WTC11 (cell line): ENCODE data around the gene SUSD1. TPM values are rescaled to one million over a fixed set of nuclear protein-coding genes. Genes with fewer than 3 reads are reported as not detected.

Source experiments
- ATAC-seq: fragments of 200-7000 bp; cut with Tn5 transposase; 2 replicates; pipeline ENCODE4 v1.10.0; 2021; ENCODE audit warnings: mild to moderate bottlenecking, moderate library complexity
- CTCF ChIA-PET: fragments of 300-600 bp; sonication (Branson Sonifier 250); formaldehyde crosslinking; loops from one replicate; lab custom pipeline; 2021; ENCODE audit warnings: antibody characterized with exemption; lab: Charles Lee
- POLR2A ChIA-PET: fragments of 350-600 bp; sonication (Branson Sonifier 250); formaldehyde crosslinking; loops from one replicate; lab custom pipeline; 2021; ENCODE audit warnings: antibody characterized with exemption; lab: Charles Lee
- DNase-seq: peaks from one replicate; pipeline ENCODE4 v3.0.0; 2021; ENCODE audit warnings: low spot score
- H3K27ac Mint-ChIP-seq: 2 replicates; pipeline ENCODE4 v1.8.0; 2021; ENCODE audit warnings: mixed read lengths
- H3K27me3 Mint-ChIP-seq: 2 replicates; pipeline ENCODE4 v1.8.0; 2021; ENCODE audit warnings: low read depth, mild to moderate bottlenecking, moderate library complexity, mixed read lengths
- H3K36me3 Mint-ChIP-seq: 2 replicates; pipeline ENCODE4 v1.8.0; 2021; ENCODE audit warnings: mixed read lengths
- H3K4me1 Mint-ChIP-seq: 2 replicates; pipeline ENCODE4 v1.8.0; 2022; ENCODE audit warnings: mixed read lengths
- H3K4me3 Mint-ChIP-seq: 2 replicates; pipeline ENCODE4 v1.8.0; 2021; ENCODE audit warnings: mild to moderate bottlenecking, moderate library complexity, mixed read lengths
- H3K9me3 Mint-ChIP-seq: 2 replicates; pipeline ENCODE4 v1.8.0; 2021; ENCODE audit warnings: mixed read lengths
- AFF4 ChIP-seq: sonication (generic); formaldehyde crosslinking; IDR thresholded peaks from 2 replicates; pipeline ENCODE4 v1.8.1; 2023; ENCODE audit warnings: mild to moderate bottlenecking, missing genetic modification reagents, borderline replicate concordance
- CBFB ChIP-seq: sonication (generic); formaldehyde crosslinking; IDR thresholded peaks from 2 replicates; pipeline ENCODE4 v1.8.1; 2022; ENCODE audit warnings: mild to moderate bottlenecking, low read depth, missing genetic modification reagents
- ESRRA ChIP-seq: sonication (generic); formaldehyde crosslinking; IDR thresholded peaks from 2 replicates; pipeline ENCODE4 v1.8.1; 2022; ENCODE audit warnings: mild to moderate bottlenecking, missing genetic modification reagents, borderline replicate concordance
- HMGA2 ChIP-seq: fragments of 250-450 bp; sonication (Bioruptor Pico); IDR thresholded peaks from 2 replicates; pipeline ENCODE4 v1.4.0; 2021; ENCODE audit warnings: mild to moderate bottlenecking, moderate library complexity
- JUN ChIP-seq: sonication (generic); formaldehyde crosslinking; IDR thresholded peaks from 2 replicates; pipeline ENCODE4 v1.8.0; 2023; ENCODE audit warnings: mild to moderate bottlenecking, missing genetic modification reagents
- KAT7 ChIP-seq: sonication (generic); formaldehyde crosslinking; IDR thresholded peaks from 2 replicates; pipeline ENCODE4 v1.8.1; 2023; ENCODE audit warnings: missing genetic modification reagents, mild to moderate bottlenecking, borderline replicate concordance
- SOX15 ChIP-seq: fragments of 250-450 bp; sonication (Bioruptor Pico); IDR thresholded peaks from 2 replicates; pipeline ENCODE4 v1.9.0; 2021; ENCODE audit warnings: mild to moderate bottlenecking
- ZNF138 ChIP-seq: sonication (generic); formaldehyde crosslinking; conservative IDR thresholded peaks from 2 replicates; pipeline ENCODE4 v1.8.1; 2022; ENCODE audit warnings: mild to moderate bottlenecking, moderate library complexity, missing genetic modification reagents
- total RNA-seq: library from RNA; stranded (reverse); gene quantifications from 3 replicates; pipeline ENCODE4 v1.2.3, GENCODE V29; 2021
- TF ChIP-seq, protein P1 (sequence below): sonication (generic); formaldehyde crosslinking; IDR thresholded peaks from 2 replicates; pipeline ENCODE4 v1.8.1; 2022; ENCODE audit warnings: mild to moderate bottlenecking, missing genetic modification reagents, moderate library complexity, borderline replicate concordance
- TF ChIP-seq, protein P2 (sequence below): sonication (generic); formaldehyde crosslinking; IDR thresholded peaks from 2 replicates; pipeline ENCODE4 v1.8.1; 2022; ENCODE audit warnings: mild to moderate bottlenecking, moderate library complexity, missing genetic modification reagents
- TF ChIP-seq, protein P3 (sequence below): sonication (generic); formaldehyde crosslinking; IDR thresholded peaks from 2 replicates; pipeline ENCODE4 v1.8.0; 2022; ENCODE audit warnings: mild to moderate bottlenecking, missing genetic modification reagents
- TF ChIP-seq, protein P4 (sequence below): fragments of 250-450 bp; sonication (Bioruptor Pico); IDR thresholded peaks from 2 replicates; pipeline ENCODE4 v1.9.0; 2021; ENCODE audit warnings: moderate library complexity, mild to moderate bottlenecking, inconsistent platforms, borderline replicate concordance
- TF ChIP-seq, protein P5 (sequence below): sonication (generic); formaldehyde crosslinking; IDR thresholded peaks from 2 replicates; pipeline ENCODE4 v1.8.1; 2023; ENCODE audit warnings: mild to moderate bottlenecking, missing genetic modification reagents, moderate library complexity
- TF ChIP-seq, protein P6 (sequence below): sonication (generic); formaldehyde crosslinking; IDR thresholded peaks from 2 replicates; pipeline ENCODE4 v1.8.0; 2022; ENCODE audit warnings: mild to moderate bottlenecking, missing genetic modification reagents
- TF ChIP-seq, protein P7 (sequence below): sonication (generic); formaldehyde crosslinking; conservative IDR thresholded peaks from 2 replicates; pipeline ENCODE4 v1.8.1; 2023; ENCODE audit warnings: mild to moderate bottlenecking, low read depth, missing genetic modification reagents, moderate library complexity
- TF ChIP-seq, protein P8 (sequence below): sonication (generic); formaldehyde crosslinking; IDR thresholded peaks from 2 replicates; pipeline ENCODE4 v1.8.0; 2023; ENCODE audit warnings: mild to moderate bottlenecking, missing genetic modification reagents

SUSD1 gene
- total RNA-seq, 1 experiment from 2014 or later = 5.1 TPM

- Mint-ChIP-seq H3K4me3 (no peak overlapping the region), H3K36me3 (peaks cover 20% of the 10 kb centered on the region), H3K27ac (no peak overlapping the region), H3K4me1 (no peaks in the 10 kb centered on the region), H3K9me3 (peaks cover 20% of the 10 kb centered on the region), H3K27me3 (no peaks in the 10 kb centered on the region)
- CTCF ChIA-PET = interaction anchor here (1.1 kb wide), 1 partner anchor 44 kb away, joined by 5 read pairs; no protein-coding TSS in a partner anchor
- POLR2A ChIA-PET = no interaction called here
- DNase-seq (no peak), ATAC-seq (no peak)
- TF ChIP-seq, protein P1, sequence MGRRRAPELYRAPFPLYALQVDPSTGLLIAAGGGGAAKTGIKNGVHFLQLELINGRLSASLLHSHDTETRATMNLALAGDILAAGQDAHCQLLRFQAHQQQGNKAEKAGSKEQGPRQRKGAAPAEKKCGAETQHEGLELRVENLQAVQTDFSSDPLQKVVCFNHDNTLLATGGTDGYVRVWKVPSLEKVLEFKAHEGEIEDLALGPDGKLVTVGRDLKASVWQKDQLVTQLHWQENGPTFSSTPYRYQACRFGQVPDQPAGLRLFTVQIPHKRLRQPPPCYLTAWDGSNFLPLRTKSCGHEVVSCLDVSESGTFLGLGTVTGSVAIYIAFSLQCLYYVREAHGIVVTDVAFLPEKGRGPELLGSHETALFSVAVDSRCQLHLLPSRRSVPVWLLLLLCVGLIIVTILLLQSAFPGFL (CRISPR knock-in tag) = no peak
- no peak for TF ChIP-seq JUN
- TF ChIP-seq, protein P2, sequence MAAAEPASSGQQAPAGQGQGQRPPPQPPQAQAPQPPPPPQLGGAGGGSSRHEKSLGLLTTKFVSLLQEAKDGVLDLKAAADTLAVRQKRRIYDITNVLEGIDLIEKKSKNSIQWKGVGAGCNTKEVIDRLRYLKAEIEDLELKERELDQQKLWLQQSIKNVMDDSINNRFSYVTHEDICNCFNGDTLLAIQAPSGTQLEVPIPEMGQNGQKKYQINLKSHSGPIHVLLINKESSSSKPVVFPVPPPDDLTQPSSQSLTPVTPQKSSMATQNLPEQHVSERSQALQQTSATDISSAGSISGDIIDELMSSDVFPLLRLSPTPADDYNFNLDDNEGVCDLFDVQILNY (CRISPR knock-in tag) = no peak
- no peak for TF ChIP-seq ZNF138 (CRISPR knock-in tag)
- no peak for TF ChIP-seq KAT7
- TF ChIP-seq, protein P3, sequence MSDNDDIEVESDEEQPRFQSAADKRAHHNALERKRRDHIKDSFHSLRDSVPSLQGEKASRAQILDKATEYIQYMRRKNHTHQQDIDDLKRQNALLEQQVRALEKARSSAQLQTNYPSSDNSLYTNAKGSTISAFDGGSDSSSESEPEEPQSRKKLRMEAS (CRISPR knock-in tag) = no peak
- TF ChIP-seq AFF4 (CRISPR knock-in tag) = no peak
These were observed 32.4 kb upstream of the SUSD1 start for GRCh38 chr9:112207451-112207850.

DNA sequence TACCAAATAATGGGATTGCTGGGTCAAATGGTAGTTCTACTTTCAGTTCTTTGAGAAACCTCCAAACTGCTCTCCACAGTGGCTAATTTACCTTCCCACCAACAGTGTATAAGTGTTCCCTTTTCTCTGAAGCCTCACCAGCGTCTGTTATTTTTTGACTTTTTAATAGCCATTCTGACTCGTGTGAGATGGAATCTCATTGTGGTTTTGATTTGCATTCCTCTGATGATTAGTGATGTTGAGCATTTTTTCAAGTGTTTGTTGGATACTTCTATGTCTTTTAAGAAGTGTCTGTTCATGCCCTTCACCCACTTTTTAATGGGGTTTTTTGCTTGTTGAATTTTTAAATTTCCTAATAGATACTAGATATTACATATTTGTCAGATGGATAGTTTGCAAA lies 28.4 kb upstream of the SUSD1 start:
- CTCF ChIA-PET = no interaction called here
- no peak overlapping the region for H3K27ac Mint-ChIP-seq
- peaks cover 20% of the 10 kb centered on the region for H3K9me3 Mint-ChIP-seq
- no peaks in the 10 kb centered on the region for H3K27me3 Mint-ChIP-seq
- no peak for TF ChIP-seq HMGA2
- TF ChIP-seq, protein P4, sequence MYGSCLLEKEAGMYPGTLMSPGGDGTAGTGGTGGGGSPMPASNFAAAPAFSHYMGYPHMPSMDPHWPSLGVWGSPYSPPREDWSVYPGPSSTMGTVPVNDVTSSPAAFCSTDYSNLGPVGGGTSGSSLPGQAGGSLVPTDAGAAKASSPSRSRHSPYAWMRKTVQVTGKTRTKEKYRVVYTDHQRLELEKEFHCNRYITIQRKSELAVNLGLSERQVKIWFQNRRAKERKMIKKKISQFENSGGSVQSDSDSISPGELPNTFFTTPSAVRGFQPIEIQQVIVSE = no peak
- TF ChIP-seq SOX15 = no peak
- no peak for TF ChIP-seq CBFB (CRISPR knock-in tag)
- TF ChIP-seq, protein P5, sequence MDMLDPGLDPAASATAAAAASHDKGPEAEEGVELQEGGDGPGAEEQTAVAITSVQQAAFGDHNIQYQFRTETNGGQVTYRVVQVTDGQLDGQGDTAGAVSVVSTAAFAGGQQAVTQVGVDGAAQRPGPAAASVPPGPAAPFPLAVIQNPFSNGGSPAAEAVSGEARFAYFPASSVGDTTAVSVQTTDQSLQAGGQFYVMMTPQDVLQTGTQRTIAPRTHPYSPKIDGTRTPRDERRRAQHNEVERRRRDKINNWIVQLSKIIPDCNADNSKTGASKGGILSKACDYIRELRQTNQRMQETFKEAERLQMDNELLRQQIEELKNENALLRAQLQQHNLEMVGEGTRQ = no peak
- TF ChIP-seq, protein P1 (CRISPR knock-in tag) = no peak
- peaks cover 11% of the 10 kb centered on the region for H3K36me3 Mint-ChIP-seq
- H3K4me1 Mint-ChIP-seq = no peaks in the 10 kb centered on the region
- no peak for ATAC-seq
- no peak overlapping the region for H3K4me3 Mint-ChIP-seq
- no peak for DNase-seq
- POLR2A ChIA-PET = no interaction called here

- Mint-ChIP-seq H3K4me1 (no peaks in the 10 kb centered on the region), H3K4me3 (no peak overlapping the region), H3K9me3 (peaks cover 9% of the 10 kb centered on the region), H3K27ac (no peak overlapping the region), H3K27me3 (no peaks in the 10 kb centered on the region), H3K36me3 (no peaks in the 10 kb centered on the region)
- DNase-seq (no peak), ATAC-seq (no peak)
- CTCF ChIA-PET = interaction anchor here (1.4 to 1.6 kb wide), 2 partner anchors 103 to 133 kb away, joined by 3 to 8 read pairs; partner anchors contain the start of gene PTBP3
- POLR2A ChIA-PET = no interaction called here
- TF ChIP-seq ESRRA (CRISPR knock-in tag) = no peak
- TF ChIP-seq, protein P6, sequence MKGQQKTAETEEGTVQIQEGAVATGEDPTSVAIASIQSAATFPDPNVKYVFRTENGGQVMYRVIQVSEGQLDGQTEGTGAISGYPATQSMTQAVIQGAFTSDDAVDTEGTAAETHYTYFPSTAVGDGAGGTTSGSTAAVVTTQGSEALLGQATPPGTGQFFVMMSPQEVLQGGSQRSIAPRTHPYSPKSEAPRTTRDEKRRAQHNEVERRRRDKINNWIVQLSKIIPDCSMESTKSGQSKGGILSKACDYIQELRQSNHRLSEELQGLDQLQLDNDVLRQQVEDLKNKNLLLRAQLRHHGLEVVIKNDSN (CRISPR knock-in tag) = no peak
- TF ChIP-seq, protein P7, sequence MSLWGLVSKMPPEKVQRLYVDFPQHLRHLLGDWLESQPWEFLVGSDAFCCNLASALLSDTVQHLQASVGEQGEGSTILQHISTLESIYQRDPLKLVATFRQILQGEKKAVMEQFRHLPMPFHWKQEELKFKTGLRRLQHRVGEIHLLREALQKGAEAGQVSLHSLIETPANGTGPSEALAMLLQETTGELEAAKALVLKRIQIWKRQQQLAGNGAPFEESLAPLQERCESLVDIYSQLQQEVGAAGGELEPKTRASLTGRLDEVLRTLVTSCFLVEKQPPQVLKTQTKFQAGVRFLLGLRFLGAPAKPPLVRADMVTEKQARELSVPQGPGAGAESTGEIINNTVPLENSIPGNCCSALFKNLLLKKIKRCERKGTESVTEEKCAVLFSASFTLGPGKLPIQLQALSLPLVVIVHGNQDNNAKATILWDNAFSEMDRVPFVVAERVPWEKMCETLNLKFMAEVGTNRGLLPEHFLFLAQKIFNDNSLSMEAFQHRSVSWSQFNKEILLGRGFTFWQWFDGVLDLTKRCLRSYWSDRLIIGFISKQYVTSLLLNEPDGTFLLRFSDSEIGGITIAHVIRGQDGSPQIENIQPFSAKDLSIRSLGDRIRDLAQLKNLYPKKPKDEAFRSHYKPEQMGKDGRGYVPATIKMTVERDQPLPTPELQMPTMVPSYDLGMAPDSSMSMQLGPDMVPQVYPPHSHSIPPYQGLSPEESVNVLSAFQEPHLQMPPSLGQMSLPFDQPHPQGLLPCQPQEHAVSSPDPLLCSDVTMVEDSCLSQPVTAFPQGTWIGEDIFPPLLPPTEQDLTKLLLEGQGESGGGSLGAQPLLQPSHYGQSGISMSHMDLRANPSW (CRISPR knock-in tag) = no peak
- TF ChIP-seq, protein P8, sequence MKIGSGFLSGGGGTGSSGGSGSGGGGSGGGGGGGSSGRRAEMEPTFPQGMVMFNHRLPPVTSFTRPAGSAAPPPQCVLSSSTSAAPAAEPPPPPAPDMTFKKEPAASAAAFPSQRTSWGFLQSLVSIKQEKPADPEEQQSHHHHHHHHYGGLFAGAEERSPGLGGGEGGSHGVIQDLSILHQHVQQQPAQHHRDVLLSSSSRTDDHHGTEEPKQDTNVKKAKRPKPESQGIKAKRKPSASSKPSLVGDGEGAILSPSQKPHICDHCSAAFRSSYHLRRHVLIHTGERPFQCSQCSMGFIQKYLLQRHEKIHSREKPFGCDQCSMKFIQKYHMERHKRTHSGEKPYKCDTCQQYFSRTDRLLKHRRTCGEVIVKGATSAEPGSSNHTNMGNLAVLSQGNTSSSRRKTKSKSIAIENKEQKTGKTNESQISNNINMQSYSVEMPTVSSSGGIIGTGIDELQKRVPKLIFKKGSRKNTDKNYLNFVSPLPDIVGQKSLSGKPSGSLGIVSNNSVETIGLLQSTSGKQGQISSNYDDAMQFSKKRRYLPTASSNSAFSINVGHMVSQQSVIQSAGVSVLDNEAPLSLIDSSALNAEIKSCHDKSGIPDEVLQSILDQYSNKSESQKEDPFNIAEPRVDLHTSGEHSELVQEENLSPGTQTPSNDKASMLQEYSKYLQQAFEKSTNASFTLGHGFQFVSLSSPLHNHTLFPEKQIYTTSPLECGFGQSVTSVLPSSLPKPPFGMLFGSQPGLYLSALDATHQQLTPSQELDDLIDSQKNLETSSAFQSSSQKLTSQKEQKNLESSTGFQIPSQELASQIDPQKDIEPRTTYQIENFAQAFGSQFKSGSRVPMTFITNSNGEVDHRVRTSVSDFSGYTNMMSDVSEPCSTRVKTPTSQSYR (CRISPR knock-in tag) = no peak
These were observed 25.6 kb upstream of the SUSD1 start for GRCh38 chr9:112200711-112201110.
